Right lobe of liver (tissue), 6 donors: ENCODE data around the gene KRT33B. TPM values are rescaled to one million over a fixed set of nuclear protein-coding genes. Genes with fewer than 3 reads are reported as not detected.
"Not testable (repeated sequence)": the region's sequence is repeated elsewhere in the genome, so short reads cannot be mapped to it uniquely, and the experiment has no call there.

ENCODE experiments used
- ATAC-seq, 4 donors: fragments of 200-7000 bp; cut with Tn5 transposase; one replicate each; pipeline ENCODE4 v1.9.1; 2020; ENCODE audit warnings: mild to moderate bottlenecking in 4 of 4, moderate library complexity in 4 of 4
- DNase-seq, 3 donors: peaks; one replicate each; pipeline ENCODE4 v3.0.0-alpha.2; 2020
- H3K27ac ChIP-seq, 3 donors: fragments of 200-600 bp; one replicate each; pipeline ENCODE4 v1.8.0; 2022
- H3K27me3 ChIP-seq, 2 donors: fragments of 200-600 bp; one replicate each; pipeline ENCODE4 v1.8.0; 2022
- H3K36me3 ChIP-seq, 4 donors: fragments of 200-600 bp; sonication (generic) in 1 of 4; one replicate each; pipeline versions ENCODE4 v1.5.1 to v1.8.0; 2017 to 2022; ENCODE audit warnings: control low read depth in 1 of 4
- H3K4me1 ChIP-seq, 4 donors: fragments of 200-600 bp; sonication (generic) in 1 of 4; one replicate each; pipeline versions ENCODE4 v1.5.1 to v1.8.0; 2017 to 2022; ENCODE audit warnings: control low read depth in 1 of 4
- H3K4me3 ChIP-seq, 3 donors: fragments of 200-600 bp; one replicate each; pipeline ENCODE4 v1.8.0; 2022
- H3K9me3 ChIP-seq, 4 donors: fragments of 200-600 bp; sonication (generic) in 1 of 4; one replicate each; pipeline versions ENCODE4 v1.5.1 to v1.8.0; 2017 to 2022; ENCODE audit warnings: control low read depth in 1 of 4
- CTCF ChIP-seq, 4 donors: fragments of 200-600 bp in 3 of 4; fragments of 450-650 bp in 1 of 4; IDR thresholded peaks; one replicate each; pipeline versions ENCODE4 v1.5.1 to v1.8.0; 2016 to 2022; ENCODE audit warnings: antibody characterized with exemption in 4 of 4, mild to moderate bottlenecking in 2 of 4
- POLR2A ChIP-seq: fragments of 450-650 bp; IDR thresholded peaks from one replicate; pipeline ENCODE4 v1.6.1; 2017; ENCODE audit warnings: antibody characterized with exemption, mild to moderate bottlenecking
- WGBS: methylation state at CpG from one replicate; pipeline ENCODE4 v1.1.6; 2018; ENCODE audit warnings: low coverage, low lambda C conversion rate; ENCODE audit not compliant: insufficient coverage; ENCODE audit errors: missing lambda C conversion rate; 5-methylcytosine and 5-hydroxymethylcytosine counted together
- intact Hi-C, 2 donors: fragments of 100-400 bp; cut with DNase I; formaldehyde crosslinking; loops; one replicate each; pipeline versions ENCODE4 v1.11.2 to v1.14.1; 2022
- total RNA-seq, 6 experiments: library from RNA; depleted of rRNA in 2 of 6; stranded (reverse); fragments of >200 nt in 2 of 6; fragmentation: NEBNext Ultra II Directional in 3 of 6; extraction: Animal tissue kit (Norgen Biotek cat#: 25700) in 3 of 6; gene quantifications; one replicate each; pipeline versions ENCODE4 v1.1.0 to v1.2.4, GENCODE V29; 2016 to 2023
- donor health status: DM: no; HTN: yes; CAD: no.
- donor health status: DM: no; HTN: no; CAD: no.
- donor health status: DM: no; HTN: no; CAD: no.
- donor health status: DM: no; HTN: yes; CAD: no.
- donor health status: DM: no; HTN: yes; CAD: no.

The KRT33B gene
- total RNA-seq, 6 experiments from 2014 or later, result not detected

GRCh38 chr17:41347869-41348760 is 21.5 kb downstream of the KRT33B start:
- intact Hi-C loops, result no loop called here
- Histone ChIP-seq H3K9me3 (no peaks in the 10 kb centered on the region), H3K4me3 (no peak overlapping the region), H3K36me3 (no peaks in the 10 kb centered on the region), H3K4me1 (no peaks in the 10 kb centered on the region), H3K27ac (no peak overlapping the region), H3K27me3 (no peaks in the 10 kb centered on the region)
- WGBS, result 64% methylated on average over 4 of the region's 7 CpGs
- DNase-seq (no peak), ATAC-seq (no peak)
- TF ChIP-seq CTCF (IDR thresholded peaks at IDR 0.05) (no peak), POLR2A (no peak)

DNA sequence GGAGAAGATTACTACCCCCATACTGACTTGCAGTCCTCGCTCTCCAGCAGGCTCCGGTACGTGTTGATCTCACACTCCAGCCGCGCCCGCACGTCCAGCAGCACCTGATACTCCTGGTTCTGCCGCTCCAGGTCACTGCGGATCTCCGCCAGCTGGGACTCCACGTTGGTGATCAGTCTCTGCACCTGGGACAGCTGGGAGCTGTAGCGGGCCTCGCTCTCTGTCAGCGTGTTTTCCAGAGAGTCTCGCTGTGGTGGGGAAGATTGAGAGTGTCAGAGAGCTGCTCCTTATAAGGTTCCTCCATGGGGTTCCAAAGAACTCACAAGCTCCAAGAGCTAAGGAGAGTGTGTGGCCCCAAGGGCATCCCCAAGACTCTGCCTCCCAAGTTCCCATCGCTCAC is 23.2 kb downstream of the KRT33B start:
- ATAC-seq, H3K4me3 ChIP-seq, intact Hi-C loops, H3K9me3 ChIP-seq, H3K27ac ChIP-seq, DNase-seq, H3K36me3 ChIP-seq, H3K27me3 ChIP-seq, H3K4me1 ChIP-seq: not testable (repeated sequence)
- WGBS, result 79% methylated on average over 8 of the region's 16 CpGs

GRCh38 chr17:41345992-41346391 is 23.6 kb downstream of the KRT33B start:
- Histone ChIP-seq H3K36me3 (no peaks in the 10 kb centered on the region), H3K27me3 (no peaks in the 10 kb centered on the region), H3K27ac (no peak overlapping the region), H3K4me3 (no peak overlapping the region), H3K4me1 (no peaks in the 10 kb centered on the region), H3K9me3 (no peaks in the 10 kb centered on the region)
- TF ChIP-seq POLR2A (no peak), CTCF (IDR thresholded peaks at IDR 0.05) (no peak)
- DNase-seq (no peak), ATAC-seq (no peak)
- intact Hi-C loops, result no loop called here
- 71% methylated on average over 1 of the region's 3 CpGs for WGBS

DNA sequence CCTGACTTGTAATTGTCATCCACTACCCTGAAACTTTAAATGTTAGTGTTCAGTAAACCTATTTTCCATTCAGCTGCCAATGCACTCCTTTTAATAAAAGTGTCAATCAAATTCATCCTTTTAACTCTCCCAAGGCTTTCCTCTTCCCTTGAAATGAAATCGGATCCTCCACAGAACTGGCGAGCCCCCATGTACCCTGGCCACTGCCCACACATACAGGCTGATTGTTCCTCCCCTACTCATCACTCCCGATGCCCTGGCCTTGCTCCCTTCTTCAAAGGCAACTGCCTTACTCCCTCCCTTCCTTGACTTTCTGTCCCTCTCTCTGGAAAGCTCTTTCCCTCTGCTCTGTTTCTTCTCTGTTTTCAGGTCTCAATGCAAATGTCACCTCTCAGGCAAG is 26.6 kb downstream of the KRT33B start:
- no peaks in the 10 kb centered on the region for H3K9me3 ChIP-seq
- ATAC-seq, result no peak
- no peaks in the 10 kb centered on the region for H3K36me3 ChIP-seq
- intact Hi-C loops, result no loop called here
- H3K27ac ChIP-seq, result no peak overlapping the region
- H3K4me1 ChIP-seq, result no peaks in the 10 kb centered on the region
- 52% methylated on average over 3 of the region's 3 CpGs for WGBS
- no peaks in the 10 kb centered on the region for H3K27me3 ChIP-seq
- no peak for DNase-seq
- no peak overlapping the region for H3K4me3 ChIP-seq
- TF ChIP-seq CTCF (IDR thresholded peaks at IDR 0.05), result no peak
- no peak for TF ChIP-seq POLR2A

GRCh38 chr17:41340934-41341861 is 28.4 kb downstream of the KRT33B start:
- intact Hi-C loops, result no loop called here
- no peaks in the 10 kb centered on the region for H3K9me3 ChIP-seq
- no peak overlapping the region for H3K27ac ChIP-seq
- no peaks in the 10 kb centered on the region for H3K4me1 ChIP-seq
- TF ChIP-seq CTCF (IDR thresholded peaks at IDR 0.05), result no peak
- WGBS, result 43% methylated on average over 7 of the region's 7 CpGs
- H3K4me3 ChIP-seq, result no peak overlapping the region
- no peak for DNase-seq
- H3K27me3 ChIP-seq, result no peaks in the 10 kb centered on the region
- ATAC-seq, result no peak
- no peaks in the 10 kb centered on the region for H3K36me3 ChIP-seq
